NCI-H1092 (cell line): ENCODE results near the gene HGS.

Experiments
- DNase-seq: peaks from one replicate; lab custom pipeline; 2025; lab: John Stamatoyannopoulos, UW

The HGS gene

DNA sequence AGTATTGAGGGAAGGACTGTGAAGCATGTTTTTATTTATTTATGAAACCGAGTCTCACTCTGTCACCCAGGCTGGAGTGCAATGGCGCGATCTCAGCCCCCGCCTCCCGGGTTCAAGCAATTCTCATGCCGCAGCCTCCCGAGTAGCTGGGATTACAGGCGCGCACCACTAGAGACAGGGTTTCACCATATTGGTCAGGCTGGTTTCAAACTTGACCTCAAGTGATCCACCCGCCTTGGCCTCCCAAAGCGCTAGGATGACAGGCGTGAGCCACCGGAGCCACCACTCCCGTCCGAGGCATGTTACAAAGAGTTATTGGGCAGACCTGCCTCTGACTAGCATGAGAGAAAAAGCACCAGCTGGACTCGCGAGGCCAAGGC is 22.4 kb downstream of the HGS start:
- no peak for DNase-seq

DNA sequence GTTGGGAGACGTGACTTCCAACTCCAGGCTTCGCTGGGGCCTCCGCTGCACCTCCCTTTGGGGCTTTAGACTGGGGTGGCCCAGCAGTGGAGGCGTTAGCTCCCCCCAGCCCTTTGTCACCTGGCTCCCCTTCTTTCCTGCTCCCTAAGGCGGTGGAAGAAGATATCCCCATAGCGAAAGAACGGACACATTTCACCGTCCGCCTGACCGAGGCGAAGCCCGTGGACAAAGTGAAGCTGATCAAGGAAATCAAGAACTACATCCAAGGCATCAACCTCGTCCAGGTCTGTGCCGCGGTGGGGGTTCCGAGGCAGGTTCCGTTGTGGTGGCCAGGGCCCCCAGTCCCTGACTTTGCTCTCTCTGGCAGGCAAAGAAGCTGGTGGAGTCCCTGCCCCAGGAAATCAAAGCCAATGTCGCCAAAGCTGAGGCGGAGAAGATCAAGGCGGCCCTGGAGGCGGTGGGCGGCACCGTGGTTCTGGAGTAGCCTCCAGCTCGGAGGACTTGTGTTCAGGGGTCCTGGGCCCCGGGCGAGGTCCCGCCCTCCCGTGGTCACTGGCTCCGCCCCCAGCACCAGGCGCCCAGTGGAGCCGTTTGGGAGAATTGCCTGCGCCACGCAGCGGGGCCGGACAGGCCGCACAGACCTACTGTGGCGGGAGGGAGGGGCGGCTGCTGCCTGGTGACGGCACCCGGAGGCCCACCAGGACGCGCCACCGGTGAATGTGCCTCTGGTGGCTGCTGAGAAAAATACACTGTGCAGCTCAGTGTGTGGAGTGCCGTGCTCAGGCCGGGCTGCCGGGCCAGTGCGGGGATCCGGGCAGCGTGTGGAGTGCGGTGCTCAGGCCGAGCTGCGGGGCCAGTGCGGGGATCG is 23.2 kb downstream of the HGS start:
- no peak for DNase-seq

DNA sequence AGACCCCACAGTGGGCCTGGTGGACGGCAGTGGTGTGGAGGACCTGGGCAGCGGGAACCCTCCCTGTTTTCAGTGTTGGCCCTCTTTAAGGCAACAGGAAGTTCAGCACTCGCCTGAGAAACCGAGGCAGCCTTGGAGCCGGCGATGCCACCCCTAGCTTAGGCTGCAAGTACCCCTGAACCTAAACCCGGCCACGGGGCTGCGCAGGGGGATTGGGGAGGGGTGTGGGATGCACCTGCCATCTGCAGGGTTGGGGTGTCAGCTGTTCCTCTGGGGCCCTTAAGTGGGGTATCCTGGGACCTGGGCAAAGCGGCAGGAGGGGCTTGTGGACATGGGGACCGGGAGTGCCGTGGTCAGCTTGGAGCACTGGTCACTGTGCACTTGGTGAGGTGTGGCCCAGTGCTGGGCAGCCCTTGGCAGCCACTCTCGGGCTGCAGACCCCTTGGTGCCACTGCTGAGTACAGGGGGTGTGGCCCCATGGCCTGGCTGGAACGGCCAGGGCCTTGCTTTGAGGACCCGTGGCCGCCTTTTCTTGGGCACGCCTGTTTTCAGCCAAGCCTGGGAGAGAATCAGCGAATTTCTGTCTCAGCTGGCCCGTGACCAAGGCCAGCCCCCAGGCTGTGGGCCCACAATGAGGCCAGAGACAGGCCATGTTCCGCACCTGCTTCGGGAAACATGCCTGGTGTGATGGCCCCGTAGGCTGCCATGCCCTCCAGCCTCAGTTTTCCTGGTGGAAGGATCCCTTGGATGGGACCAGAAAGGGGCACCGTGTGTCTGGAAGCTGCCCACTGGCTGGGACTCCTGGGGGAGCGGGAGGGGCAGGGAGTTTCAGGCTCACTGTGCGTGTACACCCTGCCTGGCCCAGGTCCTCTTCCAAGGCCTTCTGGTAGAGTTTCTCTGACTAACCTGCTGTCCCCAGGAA is 24.2 kb downstream of the HGS start:
- no peak for DNase-seq

DNA sequence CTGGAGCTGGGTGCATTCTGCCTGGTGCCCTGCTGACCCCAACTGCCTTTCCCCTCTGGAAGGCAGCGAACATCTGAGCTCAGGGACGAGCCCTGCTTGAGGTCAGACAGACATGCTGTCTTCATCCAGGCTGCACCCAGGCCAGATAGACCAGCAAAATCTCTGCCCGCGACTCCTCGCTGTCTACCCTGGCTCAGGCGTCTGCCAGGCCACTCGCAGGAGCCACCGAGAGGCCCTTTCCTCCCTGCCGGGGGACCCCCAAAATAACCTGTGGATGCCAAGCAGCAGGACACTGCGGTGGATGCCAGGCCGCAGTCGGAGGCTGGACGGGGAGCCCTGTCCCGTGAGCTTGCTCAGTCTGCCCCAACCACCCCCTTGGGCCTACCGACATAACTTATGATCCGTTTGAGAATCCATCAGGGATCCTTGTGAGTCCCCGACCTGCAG is 25.0 kb downstream of the HGS start:
- no peak for DNase-seq

DNA sequence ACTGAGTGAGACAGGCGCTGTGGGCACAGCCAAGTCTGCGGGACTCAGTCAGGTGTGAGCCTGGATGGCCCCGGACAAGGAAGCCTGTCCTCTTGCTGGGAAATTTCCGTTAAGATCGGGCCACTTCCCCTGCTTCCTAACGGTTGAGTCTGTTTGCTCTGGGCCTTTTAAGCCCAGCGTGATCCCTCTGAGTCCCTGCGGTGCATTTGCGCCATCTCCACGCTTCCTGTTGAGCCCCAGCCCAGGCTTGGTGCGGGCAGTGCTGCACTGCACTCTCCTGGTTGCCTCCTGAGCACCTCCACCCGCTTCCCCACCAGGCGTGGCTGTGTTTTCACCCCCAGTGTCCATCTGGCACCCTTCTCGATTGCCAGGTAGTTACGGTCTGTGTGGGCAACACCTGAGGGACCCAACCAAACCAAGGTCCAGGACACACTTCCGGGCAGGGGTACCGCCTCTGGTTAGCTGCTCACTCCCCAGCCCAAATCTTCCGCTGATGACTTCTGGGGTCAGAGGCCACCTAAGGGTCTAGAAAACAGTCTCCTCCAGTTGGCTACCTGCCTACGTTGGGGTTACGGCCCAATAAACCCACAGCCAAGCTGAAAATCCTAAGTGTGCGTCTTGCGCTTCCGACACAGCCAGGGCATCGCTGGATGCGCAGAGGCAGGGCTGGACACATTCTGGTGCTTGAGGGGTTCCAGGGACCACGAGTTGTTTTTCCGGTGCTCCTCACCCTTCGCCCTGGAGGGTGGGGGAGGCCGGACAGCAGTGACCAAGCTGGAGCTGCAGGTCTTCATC is 26.9 kb downstream of the HGS start:
- DNase-seq: no peak

DNA sequence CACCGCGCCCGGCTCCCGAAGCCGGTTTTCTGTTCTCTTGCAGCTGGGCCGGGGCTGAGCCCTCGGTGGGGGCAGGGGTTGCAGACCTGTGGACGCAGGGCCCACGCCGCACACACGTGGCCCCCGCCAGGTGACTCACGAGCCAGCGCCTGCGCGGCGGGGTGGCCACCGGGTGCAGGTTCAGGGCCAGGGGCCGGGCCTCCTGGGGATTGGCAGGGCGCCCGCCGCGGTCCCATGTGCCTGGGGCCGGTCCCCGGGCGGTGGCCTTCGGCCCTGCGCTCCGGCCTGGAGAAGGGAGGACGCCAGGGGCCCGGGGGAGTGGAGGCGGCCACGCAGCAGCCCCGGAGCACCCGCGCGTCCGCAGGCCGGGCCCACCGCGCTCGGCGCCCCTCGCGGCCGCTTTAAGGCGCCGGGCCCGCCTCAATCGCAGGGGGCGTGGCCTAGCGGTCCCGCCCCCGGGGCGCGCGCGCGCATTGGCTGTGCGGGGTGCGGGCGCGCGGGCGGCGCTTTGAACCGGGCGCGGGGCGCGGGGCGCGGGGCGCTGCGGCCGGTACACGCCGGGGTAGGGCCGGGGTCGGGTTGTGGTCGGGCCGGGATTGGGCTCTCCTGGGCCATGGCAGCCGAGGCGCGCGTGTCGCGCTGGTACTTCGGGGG is 28.1 kb downstream of the HGS start, which contains the start of gene SLC25A10:
Gene SLC25A10, plus strand, starts transcription at position 471 of the 654 bp plus-strand sequence. Its CDS starts 143 bp downstream, at position 614.
- peak; percentile 73 for DNase-seq

DNA sequence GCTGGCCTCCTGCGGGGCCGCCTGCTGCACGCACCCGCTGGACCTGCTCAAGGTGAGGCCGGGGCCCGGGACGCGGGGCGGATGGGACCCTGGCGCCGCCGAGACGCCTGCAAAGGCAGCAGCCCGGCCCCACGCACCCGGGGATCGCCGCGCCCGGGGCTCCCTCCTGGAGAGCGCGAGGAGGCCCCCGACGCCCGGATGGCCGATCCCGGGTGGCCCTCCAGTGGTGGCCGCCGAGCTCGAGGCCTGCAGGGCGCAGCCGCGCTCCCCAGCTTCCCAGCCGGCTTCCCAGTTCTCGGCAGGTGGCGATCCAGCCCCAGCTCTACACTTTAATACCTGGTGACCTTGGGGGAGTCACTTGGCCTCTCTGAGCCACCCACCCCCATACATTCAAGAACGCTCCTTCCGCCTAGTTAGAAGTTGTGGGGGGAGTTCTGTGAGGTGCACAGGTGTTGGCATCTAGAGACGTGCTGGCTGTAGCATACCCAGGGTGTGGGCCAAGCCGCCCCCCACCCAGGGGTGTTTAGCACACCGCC is 28.7 kb downstream of the HGS start:
- no peak for DNase-seq

DNA sequence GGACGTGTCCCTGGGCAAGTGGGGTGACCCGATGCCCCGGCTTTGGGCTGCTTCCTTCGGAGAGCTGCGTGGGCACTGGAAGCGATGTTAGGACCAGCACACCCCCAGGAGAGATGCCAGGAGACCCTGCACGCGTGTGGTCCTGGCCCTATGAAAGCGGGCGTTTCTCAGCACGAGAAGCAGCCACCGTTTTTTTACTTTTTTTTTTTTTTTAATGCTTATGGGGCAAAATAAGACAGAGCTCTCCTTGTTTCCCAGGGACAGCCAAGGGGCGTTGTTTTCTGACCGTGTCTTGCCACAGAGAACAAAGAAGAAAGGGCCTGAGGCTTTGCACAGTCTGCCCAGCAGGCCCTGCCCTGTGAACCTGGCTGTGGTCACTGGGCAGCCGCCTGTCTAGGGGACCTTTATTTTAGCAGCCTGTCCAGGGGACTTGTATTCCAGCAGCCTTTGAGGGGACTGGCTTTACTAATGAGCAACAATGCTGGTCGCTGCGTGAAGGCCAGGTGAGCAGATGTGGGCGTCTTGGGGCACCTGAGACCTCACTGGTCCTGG is 29.3 kb downstream of the HGS start:
- no peak for DNase-seq

DNA sequence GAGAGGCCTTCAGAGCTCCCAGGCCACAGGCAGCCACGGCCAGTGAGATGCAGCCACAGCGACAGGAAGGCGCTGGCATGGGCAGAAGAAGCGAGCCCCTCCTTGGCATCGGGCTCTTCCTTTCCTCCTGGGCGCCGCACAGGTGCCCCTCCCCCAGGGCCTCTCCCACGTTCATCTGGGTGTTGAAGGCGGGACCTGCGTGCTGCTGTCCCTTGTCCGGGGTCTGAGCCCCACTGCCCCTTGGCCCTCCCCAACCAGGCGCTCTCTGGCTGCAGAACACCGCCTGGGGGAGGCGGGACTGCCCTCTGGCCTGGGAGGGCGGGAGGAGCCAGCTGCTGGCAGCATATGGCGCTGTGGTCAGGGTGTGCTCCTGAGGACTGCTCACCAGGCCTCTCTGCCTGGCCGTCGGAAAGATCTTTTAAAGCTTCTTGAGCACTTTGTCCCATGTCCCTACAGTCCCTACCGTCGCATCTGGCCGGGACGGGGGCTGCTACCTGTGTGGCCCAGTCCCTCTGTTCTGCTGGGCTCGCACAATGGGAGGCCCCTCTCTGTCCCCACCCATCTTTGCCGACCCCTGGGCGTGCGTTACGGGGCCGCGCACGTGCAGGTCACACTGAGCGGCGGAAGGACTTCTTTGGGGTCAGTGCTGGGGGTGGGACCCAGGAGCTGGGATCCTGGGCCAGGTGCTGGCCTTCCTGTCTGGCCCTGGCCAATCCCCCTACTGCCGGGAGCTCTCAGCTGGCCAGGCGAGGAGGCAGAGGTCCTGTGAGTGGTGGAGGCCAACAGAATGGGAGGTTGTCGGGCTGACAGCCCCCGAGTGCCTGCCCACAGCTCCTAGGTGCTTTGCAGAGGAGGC is 30.0 kb downstream of the HGS start:
- DNase-seq: no peak

DNA sequence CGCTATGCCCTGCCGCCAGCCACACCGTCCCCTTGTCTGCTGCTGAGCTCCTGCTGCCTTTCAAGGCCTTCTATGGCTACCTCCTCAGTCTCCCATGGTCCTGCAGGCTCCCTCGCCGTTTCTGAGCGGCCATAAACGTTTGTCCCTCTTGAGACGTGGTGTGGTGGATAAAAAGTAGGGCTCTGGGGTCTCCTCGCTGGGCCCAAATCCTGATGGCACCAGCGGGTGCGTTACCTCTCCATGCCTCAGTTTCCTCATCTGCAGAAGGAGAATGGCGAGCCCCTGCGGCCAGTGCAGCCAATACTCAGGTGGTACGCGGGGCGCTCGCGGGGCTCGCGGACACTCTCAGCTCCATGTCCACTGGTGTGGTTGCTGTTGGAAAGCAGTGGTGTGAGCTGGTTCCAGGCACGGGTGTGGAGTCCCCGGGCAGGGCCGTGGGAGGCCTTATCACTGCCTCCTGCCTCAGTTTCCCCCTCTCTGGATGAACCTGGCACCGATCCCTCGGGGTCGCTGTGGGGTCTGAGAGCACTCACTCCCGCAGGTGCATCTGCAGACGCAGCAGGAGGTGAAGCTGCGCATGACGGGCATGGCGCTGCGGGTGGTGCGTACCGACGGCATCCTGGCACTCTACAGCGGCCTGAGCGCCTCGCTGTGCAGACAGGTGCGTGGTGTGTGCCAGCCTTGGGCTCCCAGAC is 30.7 kb downstream of the HGS start:
- no peak for DNase-seq

DNA sequence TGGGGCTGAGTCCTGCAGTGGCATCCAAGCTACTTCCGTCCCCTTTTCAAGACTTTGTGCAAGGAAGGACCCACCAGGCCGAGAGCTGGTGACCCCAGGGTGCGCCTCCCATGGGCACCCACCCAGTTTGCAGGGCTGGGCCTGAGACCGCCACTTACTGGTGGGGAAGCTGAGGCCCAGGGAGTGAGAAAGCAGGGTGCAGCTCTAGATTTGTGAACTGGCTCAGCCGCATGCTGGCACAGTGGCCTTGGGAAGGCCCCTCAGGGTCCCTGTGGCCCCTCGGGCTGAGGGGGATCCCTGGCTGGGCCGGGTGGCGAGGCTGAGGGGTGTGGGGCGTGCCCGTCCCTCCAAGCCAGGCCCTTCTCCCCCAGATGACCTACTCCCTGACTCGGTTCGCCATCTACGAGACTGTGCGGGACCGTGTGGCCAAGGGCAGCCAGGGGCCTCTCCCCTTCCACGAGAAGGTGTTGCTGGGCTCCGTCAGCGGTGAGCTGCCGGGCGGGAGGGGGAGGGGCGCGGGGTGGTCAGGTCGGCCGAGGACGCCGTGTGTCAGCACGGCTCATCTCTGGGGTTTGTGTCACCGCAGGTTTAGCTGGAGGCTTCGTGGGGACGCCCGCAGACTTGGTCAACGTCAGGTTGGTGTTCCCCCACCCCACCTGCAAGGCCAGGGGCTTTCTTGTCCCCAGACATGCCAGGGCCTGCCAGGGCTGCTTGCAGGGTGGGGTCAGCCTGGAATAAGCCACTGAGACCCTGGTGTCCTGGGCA is 31.5 kb downstream of the HGS start:
- no peak for DNase-seq

DNA sequence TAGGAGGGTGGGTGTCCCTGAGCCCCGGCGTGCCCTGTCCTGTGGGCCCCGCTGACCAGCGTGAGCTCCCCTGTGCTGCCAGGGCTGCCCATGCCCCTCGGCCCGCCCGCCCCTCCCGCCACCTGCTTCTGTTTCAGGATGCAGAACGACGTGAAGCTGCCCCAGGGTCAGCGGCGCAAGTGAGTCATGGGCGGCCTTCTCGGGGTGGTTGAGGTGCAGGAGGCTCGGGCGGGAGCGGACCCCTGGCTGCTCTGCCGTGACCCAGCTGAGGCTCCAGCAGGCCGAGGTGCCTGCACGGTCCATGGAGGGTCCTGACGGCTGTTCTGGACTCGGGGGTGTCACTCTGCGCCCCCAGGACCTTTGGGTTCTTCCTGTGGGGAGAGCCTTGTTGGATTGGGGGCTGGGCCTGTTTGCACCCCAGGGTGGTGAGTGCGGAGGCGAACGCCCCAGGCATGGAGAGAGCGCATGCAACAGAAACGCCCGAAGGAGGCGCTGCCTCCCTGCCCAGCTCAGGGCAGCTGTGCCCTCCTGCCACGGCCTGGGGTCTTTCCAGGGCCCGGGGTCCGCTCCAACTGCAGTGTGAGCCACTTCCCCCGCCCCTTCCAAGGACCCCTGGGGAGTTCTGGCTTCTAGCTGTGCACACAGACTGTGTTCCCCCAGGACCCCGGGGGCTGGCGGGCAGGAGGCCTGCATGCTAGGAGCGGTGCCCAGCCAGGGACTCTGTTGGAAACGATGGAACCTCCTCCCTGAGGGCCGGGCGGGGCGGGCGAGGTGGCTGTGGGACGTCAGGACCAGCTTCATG is 32.3 kb downstream of the HGS start:
- DNase-seq: no peak

DNA sequence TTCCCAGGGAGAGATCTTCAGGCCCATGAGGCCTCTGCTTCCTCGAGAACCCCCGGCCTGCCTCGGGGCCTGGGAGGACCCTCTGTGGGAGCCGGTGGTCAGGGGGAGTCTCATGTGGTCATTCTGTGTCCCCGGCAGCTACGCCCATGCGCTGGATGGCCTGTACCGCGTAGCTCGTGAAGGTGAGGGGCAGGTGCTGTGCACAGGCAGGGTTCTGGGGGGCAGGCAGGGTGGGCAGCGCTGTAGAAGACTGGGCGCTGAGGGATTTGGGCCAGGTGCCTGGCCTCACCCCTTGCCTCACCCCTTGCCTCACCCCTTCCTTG is 32.8 kb downstream of the HGS start:
- no peak for DNase-seq

DNA sequence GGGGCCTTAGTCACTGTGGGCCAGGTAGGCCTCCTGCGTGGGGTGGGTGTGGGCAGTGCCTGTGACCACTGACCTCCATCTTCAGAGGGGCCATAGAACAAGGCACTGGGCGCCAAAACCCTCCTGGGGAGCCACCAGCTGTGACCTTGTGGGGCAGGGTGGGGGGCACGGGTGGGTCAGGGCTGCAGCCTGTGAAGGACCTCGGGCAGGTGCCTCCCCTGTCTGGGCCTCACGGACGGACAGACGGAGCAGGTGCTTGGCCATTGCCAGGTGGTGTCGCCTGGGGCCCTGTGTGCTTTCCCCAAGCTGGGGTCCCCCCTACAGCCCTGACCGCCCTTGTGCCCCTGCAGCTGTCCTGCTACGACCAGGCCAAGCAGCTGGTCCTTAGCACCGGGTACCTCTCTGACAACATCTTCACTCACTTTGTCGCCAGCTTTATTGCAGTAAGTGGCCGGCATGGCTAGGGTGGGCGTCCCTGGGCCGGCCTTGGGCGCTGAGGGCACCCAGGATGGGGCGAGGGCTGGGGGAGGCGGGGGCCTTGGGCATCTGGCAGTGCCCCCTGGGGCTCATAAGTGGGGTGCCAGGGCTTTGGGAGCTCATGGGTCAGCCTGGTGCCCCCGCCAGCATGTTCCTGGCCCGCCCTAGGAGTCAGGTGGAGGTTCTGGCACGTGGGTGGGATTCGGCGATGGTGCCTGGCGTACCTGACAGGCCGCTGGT is 33.4 kb downstream of the HGS start:
- DNase-seq: no peak

DNA sequence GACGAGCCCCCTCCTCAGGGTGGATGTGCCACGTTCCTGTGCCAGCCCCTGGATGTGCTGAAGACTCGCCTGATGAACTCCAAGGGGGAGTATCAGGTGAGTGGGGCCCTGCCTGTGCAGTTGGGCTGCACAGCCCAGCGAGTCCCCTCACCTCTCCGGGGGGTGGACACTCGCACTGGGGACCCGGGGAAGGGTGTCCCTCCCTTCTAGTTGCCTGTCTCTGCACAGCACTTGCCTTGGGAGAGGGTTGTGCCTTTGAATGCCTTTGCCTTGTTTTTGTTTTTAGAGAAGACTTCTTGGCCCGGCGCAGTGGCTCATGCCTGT is 33.9 kb downstream of the HGS start:
- no peak for DNase-seq

DNA sequence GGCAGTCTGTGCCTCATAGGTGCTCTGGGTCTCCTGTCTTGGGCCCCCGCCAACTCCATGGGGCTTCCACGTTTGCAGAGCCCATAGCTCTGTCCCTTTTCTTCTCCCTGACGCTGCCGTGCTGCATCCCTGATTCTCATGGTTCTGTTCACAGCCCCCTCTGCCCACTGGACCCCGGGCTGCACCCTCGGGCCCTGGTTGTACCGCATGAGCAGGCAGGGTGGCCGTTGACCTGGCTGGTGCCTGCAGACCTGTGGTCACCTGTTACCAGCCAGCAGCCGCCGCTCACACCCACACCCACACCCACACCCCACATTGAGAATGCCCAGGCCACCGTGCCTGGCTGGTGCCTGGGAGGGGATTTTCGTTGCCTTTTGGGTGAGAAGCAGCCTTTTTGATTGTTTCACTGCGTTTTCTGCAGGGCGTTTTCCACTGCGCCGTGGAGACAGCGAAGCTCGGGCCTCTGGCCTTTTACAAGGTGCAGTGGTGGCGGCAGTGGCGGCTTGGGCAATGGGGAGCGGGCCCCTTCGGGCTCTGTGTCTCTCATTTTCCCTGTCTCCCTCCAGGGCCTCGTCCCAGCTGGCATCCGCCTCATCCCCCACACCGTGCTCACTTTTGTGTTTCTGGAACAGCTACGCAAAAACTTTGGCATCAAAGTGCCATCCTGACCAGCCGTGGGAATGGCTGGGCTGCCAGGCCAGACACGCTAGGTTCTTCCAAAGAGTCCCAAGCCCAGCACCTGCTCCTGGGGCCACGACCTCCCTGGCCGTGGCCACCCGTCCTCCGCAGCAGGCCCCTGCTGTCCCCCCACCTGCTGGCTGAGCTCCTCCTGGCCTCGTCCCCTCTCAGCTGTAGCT is 35.8 kb downstream of the HGS start:
- no peak for DNase-seq
